ENCODE data around the gene WNT6.

- no peak for TF ChIP-seq GATA3 (IDR thresholded peaks at IDR 0.05; ENCODE audit: low read depth, low read length)
- TF ChIP-seq GATA2 (IDR thresholded peaks at IDR 0.05; ENCODE audit: low read depth, low read length) = no peak
Measured at GRCh38 chr2:218821605-218822211, 37.9 kb upstream of the WNT6 start.

Data from SH-SY5Y (cell line).